Stimulated activated CD4-positive, alpha-beta T cell treated with anti-CD3 and anti-CD28 coated beads, Interleukin-1b, Interleukin-23, amount 100 ng/mL, for 1 hour (primary cell): Measurements from ENCODE around the gene OR10H3.
"Not testable (repeated sequence)": the region's sequence is repeated elsewhere in the genome, so short reads cannot be mapped to it uniquely, and the experiment has no call there.

ENCODE experiments used
- DNase-seq, 2 donors: peaks; one replicate each; pipeline ENCODE4 v3.0.0-alpha.2; 2020; ENCODE audit warnings: low read depth in 2 of 2

OR10H3 gene

GRCh38 chr19:15776991-15777970, 39.5 kb downstream of the OR10H3 start:
- no peak for DNase-seq

GRCh38 chr19:15779756-15780476, 42.1 kb downstream of the OR10H3 start:
- no peak for DNase-seq

- DNase-seq: no peak
Observed at GRCh38 chr19:15780610-15781418, 43.0 kb downstream of the OR10H3 start.

GRCh38 chr19:15781661-15782060, 43.9 kb downstream of the OR10H3 start:
- DNase-seq: no peak

GRCh38 chr19:15782211-15782610, 44.4 kb downstream of the OR10H3 start:
- DNase-seq: no peak

- not testable (repeated sequence) for DNase-seq
Observed at GRCh38 chr19:15782896-15783295, 45.1 kb downstream of the OR10H3 start.

GRCh38 chr19:15787611-15788155, 49.9 kb downstream of the OR10H3 start, which contains the start of gene OR10H5:
Gene OR10H5 (plus strand): TSS chr19:15787661. CDS start chr19:15794049, 6,388 bp downstream.
- no peak for DNase-seq

GRCh38 chr19:15788594-15789270, 50.9 kb downstream of the OR10H3 start:
- DNase-seq: no peak

- DNase-seq: no peak
Observed at GRCh38 chr19:15790096-15790495, 52.3 kb downstream of the OR10H3 start.
